Lower leg skin (tissue), 3 donors: ENCODE data around the gene CC2D1A.

ENCODE experiments used
- CTCF ChIP-seq, 3 donors: fragments of 450-650 bp; IDR thresholded peaks; one replicate each; pipeline ENCODE4 v1.5.1; 2016; ENCODE audit warnings: antibody characterized with exemption in 3 of 3, mild to moderate bottlenecking in 3 of 3, moderate library complexity in 2 of 3
- POLR2A ChIP-seq, 2 donors: fragments of 450-650 bp; IDR thresholded peaks; one replicate each; pipeline ENCODE4 v1.6.1; 2016 to 2017; ENCODE audit warnings: antibody characterized with exemption in 2 of 2, mild to moderate bottlenecking in 1 of 2, moderate library complexity in 1 of 2

DNA sequence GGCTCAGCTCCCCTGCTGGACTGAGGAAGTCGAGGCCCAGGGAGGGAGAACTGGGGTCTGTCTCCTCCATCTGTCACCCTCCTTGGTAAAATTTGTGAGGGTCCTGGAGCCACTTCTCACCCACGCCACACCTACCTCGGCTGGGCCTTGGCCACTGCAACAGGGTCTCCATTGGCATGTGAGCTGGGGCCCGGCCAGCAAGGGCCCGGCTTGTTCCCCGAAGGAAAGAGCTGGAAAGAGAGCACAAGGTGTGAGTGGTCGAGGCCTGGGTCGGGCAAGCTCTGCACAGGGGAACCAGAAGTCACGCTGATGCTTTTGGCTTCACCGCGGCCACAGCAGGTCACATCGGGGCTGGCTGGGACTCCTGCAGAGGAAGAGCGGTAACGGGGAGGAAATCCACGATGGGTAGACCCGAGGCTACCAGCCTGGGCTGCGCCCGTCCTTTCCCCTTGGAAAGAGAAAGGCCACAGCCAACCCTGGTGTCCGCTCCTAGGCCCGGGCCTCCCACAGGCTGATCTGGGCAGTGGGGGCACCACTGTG is 20.1 kb upstream of the CC2D1A start:
- TF ChIP-seq CTCF (IDR thresholded peaks at IDR 0.05) (no peak), POLR2A (IDR thresholded peaks at IDR 0.05) (no peak)
